H1 (cell line): ENCODE results near the gene SHPK. TPM values are rescaled to one million over a fixed set of nuclear protein-coding genes. Genes with fewer than 3 reads are reported as not detected.

Experiments
- CTCF ChIA-PET: fragments of 300-600 bp; sonication (Branson Sonifier 250); formaldehyde crosslinking; loops from one replicate; lab custom pipeline; 2021; ENCODE audit not compliant: partially characterized antibody; lab: Charles Lee
- POLR2A ChIA-PET: fragments of 300-600 bp; sonication (Branson Sonifier 250); formaldehyde crosslinking; loops from one replicate; lab custom pipeline; 2021; ENCODE audit warnings: inconsistent platforms; ENCODE audit not compliant: partially characterized antibody; lab: Charles Lee
- DNase-seq, 2 experiments: peaks; one replicate each; pipeline versions ENCODE4 v3.0.0 to v3.0.0-alpha.2; 2010 to 2022; ENCODE audit warnings: low spot score in 2 of 2, low read depth in 1 of 2, mixed read lengths in 1 of 2
- FAIRE-seq: peaks from 2 replicates; lab custom pipeline; 2011; peaks lifted over from hg19 to GRCh38; lab: Jason Lieb, UNC
- H2AFZ ChIP-seq: 2 replicates; pipeline ENCODE4 v1.8.1; 2012; ENCODE audit warnings: low read length, inconsistent platforms
- H2AK5ac ChIP-seq: 2 replicates; pipeline ENCODE4 v1.6.1; 2013; ENCODE audit warnings: low read depth, low read length
- H2BK120ac ChIP-seq: replicated peaks from 2 replicates; pipeline ENCODE3; 2013; ENCODE audit warnings: low read depth, low read length, inconsistent platforms
- H2BK12ac ChIP-seq: 2 replicates; pipeline ENCODE4 v1.6.1; 2013; ENCODE audit warnings: low read depth, low read length
- H2BK15ac ChIP-seq: 2 replicates; pipeline ENCODE4 v1.6.1; 2013; ENCODE audit warnings: low read length
- H2BK20ac ChIP-seq: 2 replicates; pipeline ENCODE4 v1.6.1; 2013; ENCODE audit warnings: low read length
- H2BK5ac ChIP-seq: 2 replicates; pipeline ENCODE4 v1.6.1; 2013; ENCODE audit warnings: low read depth, low read length
- H3K14ac ChIP-seq: 2 replicates; pipeline ENCODE4 v1.6.1; 2013; ENCODE audit warnings: inconsistent platforms; ENCODE audit not compliant: insufficient read length
- H3K18ac ChIP-seq: 2 replicates; pipeline ENCODE4 v1.6.1; 2013; ENCODE audit warnings: low read length; ENCODE audit errors: extremely low read depth
- H3K23ac ChIP-seq: 2 replicates; pipeline ENCODE4 v1.6.1; 2013; ENCODE audit warnings: inconsistent platforms; ENCODE audit not compliant: insufficient read length
- H3K23me2 ChIP-seq: 2 replicates; pipeline ENCODE4 v1.6.1; 2013; ENCODE audit warnings: low read depth, low read length
- H3K27ac ChIP-seq: 2 replicates; pipeline ENCODE4 v1.6.1; 2011; ENCODE audit warnings: low read depth, low read length, inconsistent platforms
- H3K27me3 ChIP-seq, 4 experiments: replicated peaks in 1 of 4; 1 replicate in 1 of 4; 2 replicates in 3 of 4; pipeline versions ENCODE4 v1.6.1 to v1.8.1; 2011 to 2013; ENCODE audit warnings: low read length in 3 of 4, mild to moderate bottlenecking in 3 of 4, inconsistent platforms in 2 of 4, mixed read lengths in 2 of 4, moderate library complexity in 1 of 4; ENCODE audit not compliant: control insufficient read depth in 3 of 4, insufficient read depth in 3 of 4; ENCODE audit errors: extremely low read depth in 1 of 4
- H3K36me3 ChIP-seq, 4 experiments: 2 replicates each; pipeline versions ENCODE4 v1.6.1 to v1.8.1; 2011 to 2013; ENCODE audit warnings: mild to moderate bottlenecking in 4 of 4, low read length in 3 of 4, moderate library complexity in 2 of 4, control low read depth in 1 of 4, inconsistent platforms in 1 of 4; ENCODE audit not compliant: insufficient read depth in 4 of 4, control insufficient read depth in 2 of 4
- H3K4ac ChIP-seq: replicated peaks from 2 replicates; pipeline ENCODE3; 2013; ENCODE audit warnings: low read length, low read depth, mixed read lengths, inconsistent platforms; ENCODE audit not compliant: insufficient read length
- H3K4me1 ChIP-seq, 4 experiments: replicated peaks in 1 of 4; 1 replicate in 1 of 4; 2 replicates in 3 of 4; pipeline versions ENCODE4 v1.6.1 to v1.8.1; 2011 to 2013; ENCODE audit warnings: low read length in 3 of 4, inconsistent platforms in 2 of 4, mixed read lengths in 1 of 4; ENCODE audit not compliant: insufficient read depth in 4 of 4, control insufficient read depth in 3 of 4
- H3K4me2 ChIP-seq, 2 experiments: 2 replicates each; pipeline versions ENCODE4 v1.6.1 to v1.8.1; 2011 to 2013; ENCODE audit warnings: low read depth in 2 of 2, low read length in 2 of 2, control low read depth in 1 of 2, inconsistent platforms in 1 of 2, mild to moderate bottlenecking in 1 of 2; ENCODE audit not compliant: insufficient read depth in 1 of 2
- H3K4me3 ChIP-seq, 4 experiments: fragments of 200-600, 300-600 bp in 1 of 4; sonication (generic), shearing (Covaris generic), sonication (Bioruptor Twin) in 1 of 4; 2 replicates each; pipeline versions ENCODE4 v1.5.1 to v1.8.1; 2011 to 2016; ENCODE audit warnings: low read length in 4 of 4, low read depth in 3 of 4, control low read depth in 2 of 4, inconsistent platforms in 2 of 4, mild to moderate bottlenecking in 2 of 4, mixed read lengths in 1 of 4, moderate library complexity in 1 of 4; ENCODE audit not compliant: insufficient read depth in 2 of 4; ENCODE audit errors: extremely low read depth in 1 of 4
- H3K56ac ChIP-seq: replicated peaks from 2 replicates; pipeline ENCODE3; 2013; ENCODE audit warnings: low read depth, mild to moderate bottlenecking, mixed read lengths, low read length, inconsistent platforms; ENCODE audit not compliant: insufficient read length
- H3K79me1 ChIP-seq: 2 replicates; pipeline ENCODE4 v1.6.1; 2013; ENCODE audit warnings: low read depth, low read length, control low read depth
- H3K79me2 ChIP-seq, 2 experiments: 2 replicates each; pipeline versions ENCODE4 v1.6.1 to v1.8.1; 2012 to 2013; ENCODE audit warnings: low read length in 2 of 2, mild to moderate bottlenecking in 2 of 2, inconsistent platforms in 1 of 2; ENCODE audit not compliant: insufficient read depth in 2 of 2, control insufficient read depth in 1 of 2
- H3K9ac ChIP-seq, 4 experiments: replicated peaks in 1 of 4; 1 replicate in 1 of 4; 2 replicates in 3 of 4; pipeline versions ENCODE4 v1.6.1 to v1.8.1; 2011 to 2013; ENCODE audit warnings: low read depth in 3 of 4, low read length in 3 of 4, control low read depth in 2 of 4, mild to moderate bottlenecking in 2 of 4, moderate library complexity in 2 of 4, inconsistent platforms in 1 of 4; ENCODE audit errors: extremely low read depth in 1 of 4
- H3K9me3 ChIP-seq, 2 experiments: 2 replicates each; pipeline versions ENCODE4 v1.6.1 to v1.8.1; 2012 to 2013; ENCODE audit warnings: mild to moderate bottlenecking in 2 of 2, moderate library complexity in 2 of 2, control low read depth in 1 of 2, inconsistent platforms in 1 of 2, low read depth in 1 of 2, low read length in 1 of 2, mixed read lengths in 1 of 2; ENCODE audit not compliant: insufficient read depth in 2 of 2
- H4K20me1 ChIP-seq, 2 experiments: replicated peaks in 1 of 2; 2 replicates each; pipeline versions ENCODE3 to v1.8.1; 2011 to 2013; ENCODE audit warnings: inconsistent platforms in 2 of 2, low read length in 2 of 2, mild to moderate bottlenecking in 1 of 2; ENCODE audit not compliant: insufficient read depth in 2 of 2, control insufficient read depth in 1 of 2
- H4K5ac ChIP-seq: 2 replicates; pipeline ENCODE4 v1.6.1; 2013; ENCODE audit warnings: low read length, low read depth, mixed read lengths, inconsistent platforms; ENCODE audit not compliant: insufficient read length
- H4K8ac ChIP-seq: 2 replicates; pipeline ENCODE4 v1.8.0; 2013; ENCODE audit warnings: mild to moderate bottlenecking, moderate library complexity, low read length, inconsistent platforms; ENCODE audit not compliant: insufficient read depth; ENCODE audit errors: extremely low read depth
- H4K91ac ChIP-seq: replicated peaks from 2 replicates; pipeline ENCODE3; 2013; ENCODE audit warnings: low read length, mixed read lengths, inconsistent platforms; ENCODE audit not compliant: insufficient read length
- BACH1 ChIP-seq: IDR thresholded peaks from 2 replicates; pipeline ENCODE4 v1.6.1; 2012; ENCODE audit warnings: low read length, improper control_type of control experiment
- CBX5 ChIP-seq: fragments of 300-800, 300-1000 bp; sonication (generic); IDR thresholded peaks from 2 replicates; pipeline ENCODE4 v1.7.1; 2016; ENCODE audit warnings: antibody characterized with exemption, low read length, low read depth
- CEBPB ChIP-seq: IDR thresholded peaks from 2 replicates; pipeline ENCODE4 v1.6.1; 2012; ENCODE audit warnings: low read depth, low read length
- CHD1 ChIP-seq: IDR thresholded peaks from 2 replicates; pipeline ENCODE4 v1.6.1; 2012; ENCODE audit warnings: low read depth, low read length, improper control_type of control experiment
- EZH2 ChIP-seq: fragments of 200-600 bp; sonication (generic); IDR thresholded peaks from 2 replicates; pipeline ENCODE4 v1.7.1; 2012; ENCODE audit warnings: low read depth, mild to moderate bottlenecking, moderate library complexity, low read length, inconsistent platforms; ENCODE audit not compliant: severe bottlenecking
- MAX ChIP-seq: IDR thresholded peaks from 2 replicates; pipeline ENCODE4 v1.6.1; 2012; ENCODE audit warnings: inconsistent platforms
- NRF1 ChIP-seq: IDR thresholded peaks from 2 replicates; pipeline ENCODE4 v1.6.1; 2011; ENCODE audit warnings: mild to moderate bottlenecking, low read depth, low read length, improper control_type of control experiment
- POU5F1 ChIP-seq: IDR thresholded peaks from 2 replicates; pipeline ENCODE4 v1.6.1; 2011; ENCODE audit warnings: low read depth, mild to moderate bottlenecking, low read length, moderate library complexity
- RAD21 ChIP-seq, 2 experiments: IDR thresholded peaks in 1 of 2; conservative IDR thresholded peaks in 1 of 2; 2 replicates each; pipeline ENCODE4 v1.6.1; 2011; ENCODE audit warnings: low read depth in 2 of 2, low read length in 2 of 2, improper control_type of control experiment in 1 of 2, inconsistent platforms in 1 of 2, mild to moderate bottlenecking in 1 of 2, moderate library complexity in 1 of 2
- RBBP5 ChIP-seq: IDR thresholded peaks from 2 replicates; pipeline ENCODE4 v1.7.1; 2012; ENCODE audit warnings: low read depth, mild to moderate bottlenecking, inconsistent platforms, low read length, moderate library complexity, borderline replicate concordance
- TEAD4 ChIP-seq: IDR thresholded peaks from 2 replicates; pipeline ENCODE4 v1.6.1; 2012; ENCODE audit warnings: low read depth, low read length, inconsistent platforms, mixed read lengths
- WGBS, 2 experiments: shearing (Covaris generic) in 1 of 2; methylation state at CpG; one replicate each; pipeline versions ENCODE4 v1.1.6 to v1.1.7; 2013 to 2015; ENCODE audit warnings: low lambda C conversion rate in 2 of 2, mixed read lengths in 2 of 2, inconsistent platforms in 1 of 2, low coverage in 1 of 2, missing lambda C conversion rate in 1 of 2; ENCODE audit not compliant: insufficient replicate concordance in 2 of 2, insufficient coverage in 1 of 2, insufficient read length in 1 of 2; ENCODE audit errors: extremely low coverage in 1 of 2, missing lambda C conversion rate in 1 of 2; 5-methylcytosine and 5-hydroxymethylcytosine counted together
- polyA plus RNA-seq, 7 experiments: library from polyadenylated mRNA; depleted of rRNA in 3 of 7; stranded (reverse) in 5 of 7; unstranded in 2 of 7; fragments of >200 nt in 5 of 7; fragments of 200-250 nt in 2 of 7; gene quantifications; 1 replicate in 5 of 7; 2 replicates in 1 of 7; 4 replicates in 1 of 7; pipeline versions ENCODE4 v1.2.1 to v1.2.3, GENCODE V29; 2011 to 2013; ENCODE audit warnings: missing spikeins in 2 of 7, mixed read lengths in 2 of 7
- total RNA-seq: library from RNA; stranded (reverse); fragmentation: NEBNext Ultra II Directional; extraction: Animal tissue kit (Norgen Biotek cat#: 25700); gene quantifications from 2 replicates; pipeline ENCODE4 v1.2.1, GENCODE V29; 2021

The SHPK gene
- total and polyA plus RNA-seq, 2 of the 8 experiments (the other 6 are each of a cell fraction or from before 2014, with no cell fraction given): 28.6 to 36.7 TPM

GRCh38 chr17:3660311-3660891 is 24.4 kb upstream of the SHPK start:
- POLR2A ChIA-PET: interaction anchor here (0.9 to 18.4 kb wide), 8 partner anchors 3 to 55 kb away, joined by 3 to 194 read pairs (median 4); partner anchors contain the start of genes CTNS, EMC6, SHPK and TAX1BP3

More at GRCh38 chr17:3660311-3660891, 24.4 kb upstream of the SHPK start:
- no peak for FAIRE-seq
- Histone ChIP-seq H3K23ac (no peak overlapping the region), H3K4ac (no peak overlapping the region), H3K4me1 (no peaks in the 10 kb centered on the region; a peak in 3 of 7 replicates), H3K79me1 (no peaks in the 10 kb centered on the region; the same call in 1 of the 2 replicates), H3K56ac (no peak overlapping the region), H4K8ac (no peak overlapping the region), H3K18ac (no peak overlapping the region), H3K4me3 (no peak overlapping the region), H3K4me2 (no peak overlapping the region), H3K14ac (no peak overlapping the region), H3K9ac (no peak overlapping the region), H3K36me3 (peaks cover 0 to 6% (median 2%) of the 10 kb centered on the region in 4 experiments; a peak in 4 of 8 replicates), H3K27me3 (no peaks in the 10 kb centered on the region), H2BK5ac (no peak overlapping the region), H2BK12ac (no peak overlapping the region), H4K20me1 (peaks cover 4 to 6% of the 10 kb centered on the region in 2 experiments), H4K5ac (no peak overlapping the region), H3K23me2 (no peaks in the 10 kb centered on the region; the same call in 1 of the 2 replicates), H2BK20ac (no peak overlapping the region), H2AK5ac (no peak overlapping the region), H3K79me2 (no peaks in the 10 kb centered on the region), H3K27ac (no peak overlapping the region), H2AFZ (no peak overlapping the region), H2BK120ac (no peak overlapping the region), H3K9me3 (no peaks in the 10 kb centered on the region), H2BK15ac (no peak overlapping the region), H4K91ac (no peak overlapping the region)
- CTCF ChIA-PET: interaction anchor here (0.6 to 4.2 kb wide), 3 partner anchors 12 to 62 kb away, joined by 3 to 20 read pairs (median 8); no protein-coding TSS in a partner anchor
- 93% methylated on average over 19 of the region's 23 CpGs; no CpG with 5 or more reads in 1 of the 2 experiments for WGBS, 2 experiments
- no peak for TF ChIP-seq MAX
- no peak for TF ChIP-seq POU5F1
- no peak for TF ChIP-seq RBBP5
- no peak for TF ChIP-seq BACH1
- TF ChIP-seq NRF1: no peak
- no peak for TF ChIP-seq EZH2
- no peak for TF ChIP-seq CHD1
- no peak for TF ChIP-seq RAD21 (IDR thresholded peaks at IDR 0.05 in 1 of 2, conservative IDR thresholded peaks at IDR 0.05 in 1 of 2; ENCODE audit: low read depth in 2 of 2, low read length in 2 of 2)
- TF ChIP-seq CBX5: no peak
- TF ChIP-seq TEAD4: no peak
- TF ChIP-seq CEBPB: no peak
- DNase-seq: no peak
